A549 (cell line): ENCODE measurements around the gene PALLD.

Source experiments
- CHD2 ChIP-seq: fragments of 150-350 bp; IDR thresholded peaks from 2 replicates; pipeline ENCODE4 v1.6.1; 2014; ENCODE audit warnings: low read length; ENCODE audit not compliant: partially characterized antibody
- EP300 ChIP-seq, 2 experiments: fragments of >200 bp; sonication (Bioruptor Twin); formaldehyde crosslinking; IDR thresholded peaks; 2 replicates in 1 of 2; 3 replicates in 1 of 2; pipeline ENCODE4 v1.6.1; 2016 to 2017
- HDAC2 ChIP-seq: fragments of 200-600 bp; sonication (generic); IDR thresholded peaks from 2 replicates; pipeline ENCODE4 v1.6.1; 2016
- HES2 ChIP-seq: fragments of >200 bp; sonication (Bioruptor Twin); formaldehyde crosslinking; IDR thresholded peaks from 2 replicates; pipeline ENCODE4 v1.6.1; 2016
- MAZ ChIP-seq: fragments of 150-350 bp; IDR thresholded peaks from 2 replicates; pipeline ENCODE4 v1.6.1; 2014; ENCODE audit warnings: antibody characterized with exemption, low read depth, low read length, borderline replicate concordance
- POLR2A ChIP-seq: IDR thresholded peaks from 2 replicates; pipeline ENCODE4 v1.6.1; 2012; ENCODE audit warnings: mild to moderate bottlenecking, low read length
- ZSCAN20 ChIP-seq: fragments of 250-450 bp; sonication (Bioruptor Pico); IDR thresholded peaks from 2 replicates; pipeline ENCODE4 v1.8.0; 2022; ENCODE audit warnings: mild to moderate bottlenecking, moderate library complexity
- TF ChIP-seq, protein P1 (sequence below): fragments of >200 bp; sonication (Bioruptor Twin); formaldehyde crosslinking; IDR thresholded peaks from 3 replicates; pipeline ENCODE4 v1.5.1; 2016
- TF ChIP-seq, protein P2 (sequence below): fragments of 450-650 bp; IDR thresholded peaks from 2 replicates; pipeline ENCODE4 v1.6.1; 2014; ENCODE audit warnings: antibody characterized with exemption
- TF ChIP-seq, protein P3 (sequence below): IDR thresholded peaks from 2 replicates; pipeline ENCODE4 v1.6.1; 2012
- TF ChIP-seq, protein P4 (sequence below): fragments of 200-600 bp; sonication (generic); IDR thresholded peaks from 2 replicates; pipeline ENCODE4 v1.6.1; 2016; ENCODE audit warnings: antibody characterized with exemption, mild to moderate bottlenecking, moderate library complexity

DNA sequence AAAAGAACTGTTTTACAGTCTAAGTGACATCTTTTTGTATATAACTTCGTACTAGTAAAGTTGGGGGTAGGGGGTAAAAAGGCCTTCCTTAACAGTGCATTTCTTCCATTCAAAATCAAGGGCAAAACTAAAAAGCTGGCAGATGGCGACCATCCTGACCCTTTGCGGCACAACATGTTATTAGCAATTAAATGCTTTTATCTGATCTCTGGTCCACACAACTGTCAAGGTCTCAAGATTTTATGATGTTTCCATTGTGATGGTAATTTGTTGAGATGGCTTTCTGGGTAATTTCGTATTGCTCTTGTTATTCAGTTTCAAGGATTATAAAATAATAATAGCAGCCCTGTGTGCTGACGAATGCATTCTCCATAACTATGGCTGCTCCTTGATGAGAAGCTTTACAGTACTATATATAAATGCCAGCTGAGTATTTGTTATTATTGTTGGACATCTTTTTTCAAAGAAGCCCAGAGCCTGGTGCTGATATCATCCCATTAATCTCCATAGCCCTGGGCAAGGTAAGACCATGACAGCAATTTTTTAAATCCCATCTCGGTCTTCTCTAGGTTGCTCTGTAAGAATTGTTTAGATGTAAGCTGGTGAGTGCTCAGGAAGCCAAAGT is 423.7 kb downstream of the PALLD start:
- TF ChIP-seq POLR2A, result no peak
- TF ChIP-seq, protein P1, sequence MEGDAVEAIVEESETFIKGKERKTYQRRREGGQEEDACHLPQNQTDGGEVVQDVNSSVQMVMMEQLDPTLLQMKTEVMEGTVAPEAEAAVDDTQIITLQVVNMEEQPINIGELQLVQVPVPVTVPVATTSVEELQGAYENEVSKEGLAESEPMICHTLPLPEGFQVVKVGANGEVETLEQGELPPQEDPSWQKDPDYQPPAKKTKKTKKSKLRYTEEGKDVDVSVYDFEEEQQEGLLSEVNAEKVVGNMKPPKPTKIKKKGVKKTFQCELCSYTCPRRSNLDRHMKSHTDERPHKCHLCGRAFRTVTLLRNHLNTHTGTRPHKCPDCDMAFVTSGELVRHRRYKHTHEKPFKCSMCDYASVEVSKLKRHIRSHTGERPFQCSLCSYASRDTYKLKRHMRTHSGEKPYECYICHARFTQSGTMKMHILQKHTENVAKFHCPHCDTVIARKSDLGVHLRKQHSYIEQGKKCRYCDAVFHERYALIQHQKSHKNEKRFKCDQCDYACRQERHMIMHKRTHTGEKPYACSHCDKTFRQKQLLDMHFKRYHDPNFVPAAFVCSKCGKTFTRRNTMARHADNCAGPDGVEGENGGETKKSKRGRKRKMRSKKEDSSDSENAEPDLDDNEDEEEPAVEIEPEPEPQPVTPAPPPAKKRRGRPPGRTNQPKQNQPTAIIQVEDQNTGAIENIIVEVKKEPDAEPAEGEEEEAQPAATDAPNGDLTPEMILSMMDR, result no peak
- no peak for TF ChIP-seq EP300 (IDR thresholded peaks at IDR 0.05)
- TF ChIP-seq MAZ, result no peak
- TF ChIP-seq, protein P2, sequence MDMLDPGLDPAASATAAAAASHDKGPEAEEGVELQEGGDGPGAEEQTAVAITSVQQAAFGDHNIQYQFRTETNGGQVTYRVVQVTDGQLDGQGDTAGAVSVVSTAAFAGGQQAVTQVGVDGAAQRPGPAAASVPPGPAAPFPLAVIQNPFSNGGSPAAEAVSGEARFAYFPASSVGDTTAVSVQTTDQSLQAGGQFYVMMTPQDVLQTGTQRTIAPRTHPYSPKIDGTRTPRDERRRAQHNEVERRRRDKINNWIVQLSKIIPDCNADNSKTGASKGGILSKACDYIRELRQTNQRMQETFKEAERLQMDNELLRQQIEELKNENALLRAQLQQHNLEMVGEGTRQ, result no peak
- TF ChIP-seq HDAC2, result no peak
- TF ChIP-seq HES2, result no peak
- TF ChIP-seq ZSCAN20 (CRISPR knock-in tag), result no peak
- TF ChIP-seq, protein P3, sequence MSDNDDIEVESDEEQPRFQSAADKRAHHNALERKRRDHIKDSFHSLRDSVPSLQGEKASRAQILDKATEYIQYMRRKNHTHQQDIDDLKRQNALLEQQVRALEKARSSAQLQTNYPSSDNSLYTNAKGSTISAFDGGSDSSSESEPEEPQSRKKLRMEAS, result no peak
- TF ChIP-seq, protein P4, sequence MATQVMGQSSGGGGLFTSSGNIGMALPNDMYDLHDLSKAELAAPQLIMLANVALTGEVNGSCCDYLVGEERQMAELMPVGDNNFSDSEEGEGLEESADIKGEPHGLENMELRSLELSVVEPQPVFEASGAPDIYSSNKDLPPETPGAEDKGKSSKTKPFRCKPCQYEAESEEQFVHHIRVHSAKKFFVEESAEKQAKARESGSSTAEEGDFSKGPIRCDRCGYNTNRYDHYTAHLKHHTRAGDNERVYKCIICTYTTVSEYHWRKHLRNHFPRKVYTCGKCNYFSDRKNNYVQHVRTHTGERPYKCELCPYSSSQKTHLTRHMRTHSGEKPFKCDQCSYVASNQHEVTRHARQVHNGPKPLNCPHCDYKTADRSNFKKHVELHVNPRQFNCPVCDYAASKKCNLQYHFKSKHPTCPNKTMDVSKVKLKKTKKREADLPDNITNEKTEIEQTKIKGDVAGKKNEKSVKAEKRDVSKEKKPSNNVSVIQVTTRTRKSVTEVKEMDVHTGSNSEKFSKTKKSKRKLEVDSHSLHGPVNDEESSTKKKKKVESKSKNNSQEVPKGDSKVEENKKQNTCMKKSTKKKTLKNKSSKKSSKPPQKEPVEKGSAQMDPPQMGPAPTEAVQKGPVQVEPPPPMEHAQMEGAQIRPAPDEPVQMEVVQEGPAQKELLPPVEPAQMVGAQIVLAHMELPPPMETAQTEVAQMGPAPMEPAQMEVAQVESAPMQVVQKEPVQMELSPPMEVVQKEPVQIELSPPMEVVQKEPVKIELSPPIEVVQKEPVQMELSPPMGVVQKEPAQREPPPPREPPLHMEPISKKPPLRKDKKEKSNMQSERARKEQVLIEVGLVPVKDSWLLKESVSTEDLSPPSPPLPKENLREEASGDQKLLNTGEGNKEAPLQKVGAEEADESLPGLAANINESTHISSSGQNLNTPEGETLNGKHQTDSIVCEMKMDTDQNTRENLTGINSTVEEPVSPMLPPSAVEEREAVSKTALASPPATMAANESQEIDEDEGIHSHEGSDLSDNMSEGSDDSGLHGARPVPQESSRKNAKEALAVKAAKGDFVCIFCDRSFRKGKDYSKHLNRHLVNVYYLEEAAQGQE, result no peak
- TF ChIP-seq CHD2, result no peak
